IPS-NIHi7 (cell line): ENCODE measurements around the gene CTBP1.
"Not testable (repeated sequence)": the region's sequence is repeated elsewhere in the genome, so short reads cannot be mapped to it uniquely, and the experiment has no call there.

Source experiments
- DNase-seq: peaks from one replicate; pipeline ENCODE4 v3.0.0; 2012; ENCODE audit warnings: mixed read lengths; ENCODE audit errors: extremely low spot score

CTBP1 gene

GRCh38 chr4:1237981-1238675 is 10.8 kb downstream of the CTBP1 start:
- no peak for DNase-seq

GRCh38 chr4:1237261-1237660 is 11.7 kb downstream of the CTBP1 start:
- not testable (repeated sequence) for DNase-seq

- DNase-seq = not testable (repeated sequence)
Observed at GRCh38 chr4:1236836-1237235, 12.1 kb downstream of the CTBP1 start.

- no peak for DNase-seq
Observed at GRCh38 chr4:1236103-1236641, 12.8 kb downstream of the CTBP1 start.

GRCh38 chr4:1235381-1236102 is 13.4 kb downstream of the CTBP1 start:
- DNase-seq = no peak

- no peak for DNase-seq
Observed at GRCh38 chr4:1234811-1235292, 14.1 kb downstream of the CTBP1 start.

- DNase-seq = no peak
Observed at GRCh38 chr4:1234309-1234695, 14.6 kb downstream of the CTBP1 start.

DNA sequence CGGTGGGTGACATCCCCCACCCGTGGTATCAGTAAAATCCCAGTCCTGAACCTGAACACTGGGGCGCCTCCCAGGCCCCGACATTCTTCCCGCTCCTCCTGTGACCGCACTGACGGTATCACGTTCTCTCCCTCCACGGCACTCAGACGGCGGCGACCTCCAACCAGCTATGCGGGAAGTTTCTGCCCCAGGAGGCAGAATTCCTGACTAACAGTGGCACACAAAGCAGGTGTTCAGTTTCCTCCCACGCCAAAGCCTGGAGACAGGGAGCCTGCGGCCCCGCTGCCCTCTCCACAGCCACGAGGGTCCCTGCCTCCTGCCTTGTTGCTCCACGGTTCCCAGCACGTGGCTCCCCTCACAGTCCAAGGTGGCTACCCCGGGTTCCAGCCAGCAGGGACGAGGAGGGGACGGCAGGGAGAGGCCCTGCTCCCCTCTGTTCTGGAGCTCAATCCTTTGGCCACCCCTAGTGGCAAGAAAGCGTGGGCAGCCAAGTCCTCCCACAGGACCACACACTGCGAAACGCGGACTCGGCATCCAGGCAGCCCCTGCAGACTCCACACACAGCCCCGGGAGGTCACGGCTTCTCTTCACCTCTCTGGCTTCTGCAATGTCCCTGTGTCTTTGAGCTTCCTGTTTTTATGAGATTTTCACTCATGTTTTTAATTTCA is 15.2 kb downstream of the CTBP1 start:
- DNase-seq = no peak

- DNase-seq = no peak
Observed at GRCh38 chr4:1232661-1233621, 16.0 kb downstream of the CTBP1 start.

GRCh38 chr4:1231637-1232360 is 17.1 kb downstream of the CTBP1 start:
- no peak for DNase-seq

DNA sequence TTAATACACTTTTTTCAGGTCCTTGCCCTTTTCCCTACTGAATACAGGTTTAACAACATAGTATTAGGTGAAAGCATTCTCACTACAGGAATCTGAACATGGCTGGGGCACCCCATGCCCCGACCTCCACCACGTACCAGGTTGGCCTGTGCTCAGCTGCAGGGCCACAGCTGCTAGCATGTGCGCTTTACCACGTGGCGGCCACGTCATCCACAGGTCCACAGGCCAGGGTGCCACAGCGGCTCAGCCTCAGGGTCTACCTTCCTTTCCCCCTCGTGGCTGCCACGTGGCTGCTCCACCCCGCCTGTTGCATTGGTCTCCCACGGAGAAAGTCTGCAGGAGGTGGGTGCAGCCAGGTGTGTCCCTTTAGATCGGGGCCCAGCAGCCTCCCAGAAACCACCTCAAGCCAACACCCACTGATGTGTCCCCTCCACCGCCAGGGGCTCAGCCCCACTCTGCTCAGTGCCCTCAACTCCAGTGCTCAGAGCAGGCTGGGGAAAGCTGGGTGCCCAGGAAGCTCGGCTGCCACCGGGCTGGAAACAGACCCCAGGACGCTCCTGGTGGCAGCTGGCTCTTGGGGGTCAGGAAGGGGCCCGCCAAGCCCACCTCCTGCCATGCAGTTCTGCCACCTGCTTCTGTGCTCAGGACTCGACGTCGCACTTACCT is 17.8 kb downstream of the CTBP1 start:
- no peak for DNase-seq

DNA sequence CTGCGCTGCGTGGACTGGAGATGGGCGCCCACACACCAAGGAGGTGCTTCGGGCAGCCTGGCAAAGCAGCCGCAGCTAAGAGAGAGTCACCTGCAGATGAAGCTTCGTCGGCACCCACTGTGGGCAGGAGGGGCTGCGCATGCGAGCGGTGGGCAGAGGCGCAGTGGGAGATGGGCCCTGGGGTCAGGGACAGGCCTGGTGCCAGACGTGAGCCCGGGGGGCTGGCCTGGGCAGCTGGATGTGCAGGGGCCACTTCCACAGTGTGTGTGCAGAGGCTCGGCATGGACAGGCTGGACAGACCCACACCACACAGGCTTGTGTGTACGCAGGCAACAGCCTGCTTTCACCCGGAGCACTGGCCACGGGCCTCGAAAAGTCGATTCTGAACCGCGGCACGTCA is 18.6 kb downstream of the CTBP1 start:
- no peak for DNase-seq

DNA sequence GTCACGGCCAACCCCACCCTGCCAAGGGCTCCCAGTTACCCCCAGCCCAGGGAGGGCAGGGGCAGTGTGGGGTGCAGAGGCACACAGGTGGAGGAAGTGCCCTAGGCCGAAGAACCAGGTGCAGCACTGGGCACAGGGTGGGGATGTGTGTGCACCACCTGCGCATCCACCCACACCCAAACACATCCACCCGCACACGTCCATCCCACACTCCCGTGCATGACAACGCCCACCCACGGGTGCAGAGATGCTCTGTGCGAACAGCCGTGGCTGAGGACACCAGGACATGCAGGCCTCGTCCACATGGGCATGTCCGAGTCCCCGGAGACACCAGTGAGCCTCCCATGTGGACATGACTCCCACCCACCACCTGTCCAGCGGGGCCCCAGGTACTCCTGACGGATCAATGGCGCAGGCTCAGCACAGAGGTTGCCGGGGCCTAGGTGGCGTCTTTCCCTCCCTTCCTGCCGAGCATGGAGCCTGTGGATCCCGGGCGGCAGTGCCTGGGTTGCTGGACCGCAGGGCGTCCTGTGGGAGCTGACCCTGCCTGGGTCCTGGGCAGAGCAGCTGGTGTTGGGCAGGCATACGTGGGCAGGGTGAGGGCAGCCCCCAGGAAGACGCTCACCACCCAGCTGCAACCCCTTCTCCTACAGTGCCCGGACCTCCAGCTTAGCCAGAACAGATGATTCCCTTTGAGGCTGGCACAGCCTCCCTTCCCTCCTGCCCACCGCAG is 19.6 kb downstream of the CTBP1 start:
- DNase-seq = no peak

DNA sequence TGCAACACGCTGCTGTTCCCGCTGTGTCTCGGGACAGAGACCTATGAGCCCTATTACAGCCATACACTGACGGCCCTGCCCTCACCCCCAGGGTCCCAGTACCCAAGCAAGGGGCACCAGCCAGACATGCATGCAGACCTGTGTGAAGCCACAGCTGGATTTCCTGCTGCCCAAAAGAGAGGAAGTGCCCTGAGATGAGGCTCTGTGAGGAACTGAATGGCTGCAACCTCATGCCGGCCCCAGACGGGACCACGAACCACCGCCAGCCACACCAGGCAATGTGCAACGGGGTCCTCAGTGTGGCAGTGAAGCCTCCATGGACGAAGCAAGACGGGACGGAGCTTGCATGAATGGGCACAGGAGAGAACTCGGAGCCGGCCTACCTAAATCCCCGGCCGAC is 21.1 kb downstream of the CTBP1 start:
- DNase-seq = no peak

DNA sequence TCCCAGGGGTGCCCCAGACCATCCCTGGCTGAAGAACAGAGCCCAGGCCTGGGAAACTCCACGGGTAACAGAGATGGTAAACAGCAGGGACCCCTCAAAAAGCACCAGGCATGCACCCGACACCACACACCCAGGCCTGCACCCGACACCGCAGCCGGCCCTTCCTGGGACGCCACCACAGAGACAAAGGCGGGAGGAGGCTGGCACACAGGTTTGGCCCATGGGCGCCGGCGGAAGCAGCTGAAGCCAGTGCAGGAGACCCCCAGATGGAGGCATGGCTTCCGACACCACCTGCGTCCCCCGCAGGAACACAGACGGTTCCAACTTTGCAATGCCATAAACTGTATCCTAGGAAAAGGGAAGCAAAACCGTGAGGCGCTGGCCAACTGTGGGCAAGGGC is 22.3 kb downstream of the CTBP1 start:
- no peak for DNase-seq

- DNase-seq = no peak
Observed at GRCh38 chr4:1226144-1226481, 22.8 kb downstream of the CTBP1 start.

DNA sequence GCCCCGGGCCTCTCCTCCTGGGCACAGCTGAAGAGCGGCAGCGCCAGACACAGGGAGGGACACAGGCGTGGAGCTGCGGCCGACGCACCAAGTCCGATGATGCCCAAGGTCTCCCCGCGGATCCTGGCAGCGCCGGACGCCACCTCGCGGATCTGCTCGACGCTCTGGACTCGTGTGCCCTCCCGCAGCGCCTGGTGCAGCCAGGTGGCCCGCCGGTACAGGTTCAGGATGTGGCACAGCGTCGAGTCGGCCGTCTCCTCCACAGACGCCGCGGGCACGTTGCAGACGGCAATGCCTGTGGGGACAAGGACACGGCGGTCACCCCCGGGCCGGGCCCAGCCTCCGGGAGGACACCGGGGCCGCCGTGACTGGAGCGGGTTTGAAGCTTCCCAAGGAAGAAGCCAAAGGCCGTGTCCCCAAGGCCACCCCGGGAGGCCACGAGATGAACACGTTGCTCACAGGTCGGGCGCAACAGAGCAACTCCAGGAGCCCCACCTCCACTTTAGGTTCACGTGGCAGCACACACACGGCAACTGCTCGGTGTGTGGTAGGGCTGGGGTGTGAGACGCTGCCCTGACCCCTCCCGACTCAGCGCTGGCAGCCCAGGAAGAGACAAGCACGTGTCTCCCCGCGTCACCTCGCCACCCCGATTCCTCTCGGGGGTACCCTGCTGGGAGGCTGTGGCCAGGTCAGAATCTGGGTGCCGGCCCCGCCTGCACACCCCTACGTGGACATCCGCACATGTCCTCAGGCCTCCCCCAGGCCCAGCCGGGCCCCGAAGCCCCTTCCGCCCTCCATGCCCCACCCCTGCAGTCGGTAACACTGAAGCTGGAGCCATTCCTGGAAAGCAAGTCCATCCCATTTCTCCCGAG is 23.4 kb downstream of the CTBP1 start:
- no peak for DNase-seq
